Heart left ventricle (tissue), 16 donors: ENCODE results near the gene YES1. TPM values are rescaled to one million over a fixed set of nuclear protein-coding genes. Genes with fewer than 3 reads are reported as not detected.

Experiments used
- ATAC-seq, 4 donors: fragments of 200-7000 bp; cut with Tn5 transposase; one replicate each; pipeline ENCODE4 v1.9.1; 2020 to 2022; ENCODE audit warnings: moderate library complexity in 4 of 4, mild to moderate bottlenecking in 3 of 4, moderate number of reproducible peaks in 1 of 4
- DNase-seq, 5 donors: peaks; one replicate each; pipeline ENCODE4 v3.0.0-alpha.2; 2020
- H3K27ac ChIP-seq, 12 donors: fragments of 200-600 bp; sonication (generic) in 4 of 12; one replicate each; pipeline versions ENCODE4 v1.5.0 to v1.8.0; 2016 to 2022; ENCODE audit warnings: mild to moderate bottlenecking in 2 of 12
- H3K27me3 ChIP-seq, 9 donors: fragments of 200-600 bp; sonication (generic) in 2 of 9; one replicate each; pipeline versions ENCODE4 v1.5.1 to v1.8.0; 2016 to 2022; ENCODE audit warnings: mild to moderate bottlenecking in 3 of 9
- H3K36me3 ChIP-seq, 9 donors: fragments of 200-600 bp; sonication (generic) in 2 of 9; one replicate each; pipeline versions ENCODE4 v1.5.0 to v1.8.0; 2018 to 2022; ENCODE audit warnings: mild to moderate bottlenecking in 2 of 9
- H3K4me1 ChIP-seq, 12 donors: fragments of 200-600 bp; sonication (generic) in 4 of 12; one replicate each; pipeline versions ENCODE4 v1.5.0 to v1.8.0; 2016 to 2022; ENCODE audit warnings: mild to moderate bottlenecking in 3 of 12
- H3K4me3 ChIP-seq, 12 donors: fragments of 200-600 bp; sonication (generic) in 4 of 12; one replicate each; pipeline versions ENCODE4 v1.5.0 to v1.8.0; 2017 to 2022; ENCODE audit warnings: mild to moderate bottlenecking in 9 of 12, moderate library complexity in 4 of 12
- H3K9me3 ChIP-seq, 12 donors: fragments of 200-600 bp; sonication (generic) in 4 of 12; one replicate each; pipeline versions ENCODE4 v1.5.0 to v1.8.0; 2016 to 2022; ENCODE audit warnings: mild to moderate bottlenecking in 1 of 12
- CTCF ChIP-seq, 12 donors: fragments of 200-600 bp; sonication (generic) in 4 of 12; IDR thresholded peaks; one replicate each; pipeline versions ENCODE4 v1.5.0 to v1.8.0; 2018 to 2022; ENCODE audit warnings: antibody characterized with exemption in 12 of 12, mild to moderate bottlenecking in 5 of 12
- POLR2A ChIP-seq, 2 donors: fragments of 450-650 bp; IDR thresholded peaks; one replicate each; pipeline ENCODE4 v1.6.1; 2017; ENCODE audit warnings: antibody characterized with exemption in 2 of 2, mild to moderate bottlenecking in 2 of 2, moderate library complexity in 2 of 2
- WGBS, 4 donors: extraction: QIAGEN DNeasy Blood & Tissue Kit in 2 of 4; methylation state at CpG; one replicate each; pipeline versions ENCODE4 v1.1.5 to v1.1.7; 2013 to 2018; 5-methylcytosine and 5-hydroxymethylcytosine counted together
- intact Hi-C, 10 donors: fragments of 100-400 bp; cut with DNase I; formaldehyde crosslinking; loops; one replicate each; pipeline versions ENCODE4 v1.11.1 to v1.14.2; 2022
- polyA plus RNA-seq, 2 donors: library from polyadenylated mRNA; stranded (reverse); fragments of 200-250 nt; gene quantifications; one replicate each; pipeline ENCODE4 v1.2.3, GENCODE V29; 2013
- total RNA-seq, 9 donors: library from RNA; depleted of rRNA in 2 of 9; stranded (reverse); fragments of >200 nt in 2 of 9; fragmentation: NEBNext Ultra II Directional in 3 of 9; extraction: Animal tissue kit (Norgen Biotek cat#: 25700) in 3 of 9; gene quantifications; one replicate each; pipeline versions ENCODE4 v1.1.0 to v1.2.4, GENCODE V29; 2016 to 2023
- donor health status: ischemic (EF 13 %, LVEDD 7.1; RV severe dilation, severe dysfunction).
- donor health status: healthy with polysubstance abuse.
- donor health status: DM: no; HTN: yes; CAD: no.
- donor health status: DM: no; HTN: no; CAD: no.
- donor health status: ischemic (EF 25% LVEDD 6.9; RV normal size, moderate dysfunction).
- donor health status: ischemic (EF 25% LVEDD 5.7; RV mildly dilated, moderate dysfunction).
- donor health status: healthy.
- donor health status: DM: yes; HTN: yes; CAD: no.
- donor health status: ischemic (EF 35%, LVEDD 5.7; RV mildly dilated, moderate dysfunction).
- donor health status: nonischemic (EF 11% LVEDD 7.7; RV severe dilation, severe dysfunction).
- donor health status: DM: yes; HTN: yes; CAD: no.
- donor health status: PGD.
- donor health status: ischemic (EF 29% LVEDD 5.4; RV normal size, mild dysfunction).
- donor health status: nonischemic (EF 23%, LVEDD 6.1; RV moderate dilation, normal function).

Gene YES1
- total and polyA plus RNA-seq, 11 donors, result 7.1 to 50.2 (median 23.5) TPM

GRCh38 chr18:820591-821165 is 8.6 kb upstream of the YES1 start:
- intact Hi-C loops, result no loop called here
- H3K27me3 ChIP-seq, result peaks cover 0 to 74% (median 0%) of the 10 kb centered on the region in 9 donors
- H3K36me3 ChIP-seq, result no peaks in the 10 kb centered on the region
- DNase-seq, result no peak
- H3K4me3 ChIP-seq, result no peak overlapping the region
- 40 to 52% (median 45%) methylated on average over 4 of the region's 4 CpGs for WGBS, 4 donors
- ATAC-seq, result no peak
- TF ChIP-seq POLR2A (IDR thresholded peaks at IDR 0.05) (no peak), CTCF (IDR thresholded peaks at IDR 0.05) (no peak)
- H3K4me1 ChIP-seq, result no peaks in the 10 kb centered on the region
- H3K27ac ChIP-seq, result no peak overlapping the region
- no peaks in the 10 kb centered on the region for H3K9me3 ChIP-seq

- TF ChIP-seq CTCF (IDR thresholded peaks at IDR 0.05) (no peak), POLR2A (IDR thresholded peaks at IDR 0.05) (no peak)
- ATAC-seq (no peak), DNase-seq (no peak)
- H3K27me3 ChIP-seq, result peaks cover 0 to 72% (median 0%) of the 10 kb centered on the region in 9 donors
- peaks cover 0 to 15% (median 4%) of the 10 kb centered on the region in 12 donors for H3K4me1 ChIP-seq
- no peaks in the 10 kb centered on the region for H3K9me3 ChIP-seq
- no peaks in the 10 kb centered on the region for H3K36me3 ChIP-seq
- intact Hi-C loops, result loop anchor here in 2 of 10 donors (5.0 kb wide), 2 partner anchors 65 to 75 kb away; no protein-coding TSS in a partner anchor
- H3K27ac ChIP-seq, result no peak overlapping the region
- WGBS, 4 donors, result 63 to 75% (median 66%) methylated on average over 2 of the region's 2 CpGs
- H3K4me3 ChIP-seq, result no peak overlapping the region
Measured at GRCh38 chr18:816869-817268, 4.8 kb upstream of the YES1 start.

- H3K27ac ChIP-seq, result no peak overlapping the region
- H3K9me3 ChIP-seq, result no peaks in the 10 kb centered on the region
- ATAC-seq (no peak), DNase-seq (no peak)
- no peak overlapping the region for H3K4me3 ChIP-seq
- peaks cover 0 to 70% (median 0%) of the 10 kb centered on the region in 9 donors for H3K27me3 ChIP-seq
- intact Hi-C loops, result loop anchor here in 2 of 10 donors (5.0 kb wide), 2 partner anchors 64 to 74 kb away; no protein-coding TSS in a partner anchor
- TF ChIP-seq POLR2A (IDR thresholded peaks at IDR 0.05) (no peak), CTCF (IDR thresholded peaks at IDR 0.05) (no peak)
- no peaks in the 10 kb centered on the region for H3K36me3 ChIP-seq
- WGBS, 4 donors, result 86 to 94% (median 92%) methylated on average over 4 of the region's 4 CpGs
- peaks cover 0 to 16% (median 4%) of the 10 kb centered on the region in 12 donors for H3K4me1 ChIP-seq
Measured at GRCh38 chr18:816088-816653, 4.1 kb upstream of the YES1 start.

- intact Hi-C loops, result loop anchor here in 2 of 10 donors (5.0 kb wide), 2 partner anchors 63 to 73 kb away; no protein-coding TSS in a partner anchor
- H3K36me3 ChIP-seq, result no peaks in the 10 kb centered on the region
- H3K4me3 ChIP-seq, result no peak overlapping the region
- TF ChIP-seq CTCF (IDR thresholded peaks at IDR 0.05), result no peak
- no peak for TF ChIP-seq POLR2A (IDR thresholded peaks at IDR 0.05)
- DNase-seq (no peak), ATAC-seq (no peak)
- peaks cover 0 to 24% (median 9%) of the 10 kb centered on the region in 12 donors for H3K4me1 ChIP-seq
- no peaks in the 10 kb centered on the region for H3K9me3 ChIP-seq
- H3K27ac ChIP-seq, result no peak overlapping the region
- WGBS, 4 donors, result 79 to 94% (median 84%) methylated on average over 3 of the region's 3 CpGs
- peaks cover 0 to 63% (median 0%) of the 10 kb centered on the region in 9 donors for H3K27me3 ChIP-seq
Measured at GRCh38 chr18:815353-815752, 3.3 kb upstream of the YES1 start.
